ENCODE results near the gene KCNH3. TPM values are rescaled to one million over a fixed set of nuclear protein-coding genes. Genes with fewer than 3 reads are reported as not detected.
"Not testable (repeated sequence)": the region's sequence is repeated elsewhere in the genome, so short reads cannot be mapped to it uniquely, and the experiment has no call there.

The KCNH3 gene
- total RNA-seq, result 0.30 TPM
- long read RNA-seq, partial matches to known transcripts, result 1 of 4 reads
- long read RNA-seq, other reads (novel, unspliced or antisense), result 2 of 4 reads

- ATAC-seq, result peak; percentile 86
- intact Hi-C loops (cut with micrococcal nuclease), result no loop called here
These were observed at the start of gene KCNH3 for GRCh38 chr12:49538510-49539403. TSS of gene KCNH3 (plus strand) at chr12:49539030. CDS start at chr12:49539417, 387 bp downstream.

GRCh38 chr12:49489154-49489553 lies 49.7 kb upstream of the KCNH3 start:
- ATAC-seq, result no peak
- intact Hi-C loops (cut with micrococcal nuclease), result no loop called here

More at GRCh38 chr12:49538510-49539403, at the start of gene KCNH3:
- peak; percentile 87 for DNase-seq

GRCh38 chr12:49489720-49490119 lies 49.1 kb upstream of the KCNH3 start:
- DNase-seq, result no peak
- no peak for ATAC-seq
- intact Hi-C loops (cut with micrococcal nuclease), result no loop called here

More at GRCh38 chr12:49489154-49489553, 49.7 kb upstream of the KCNH3 start:
- no peak for DNase-seq

GRCh38 chr12:49491823-49492222 lies 47.0 kb upstream of the KCNH3 start:
- ATAC-seq, result no peak
- DNase-seq, result no peak

GRCh38 chr12:49493900-49494299 lies 44.9 kb upstream of the KCNH3 start:
- no peak for DNase-seq
- ATAC-seq, result no peak
- intact Hi-C loops (cut with micrococcal nuclease), result no loop called here

More at GRCh38 chr12:49491823-49492222, 47.0 kb upstream of the KCNH3 start:
- intact Hi-C loops (cut with micrococcal nuclease), result no loop called here

- intact Hi-C loops (cut with micrococcal nuclease), result no loop called here
- DNase-seq (no peak), ATAC-seq (no peak)
These were observed 42.1 kb upstream of the KCNH3 start for GRCh38 chr12:49496417-49497360.

GRCh38 chr12:49501895-49502294 lies 36.9 kb upstream of the KCNH3 start:
- ATAC-seq (no peak), DNase-seq (no peak)
- intact Hi-C loops (cut with micrococcal nuclease), result no loop called here

GRCh38 chr12:49502590-49502989 lies 36.2 kb upstream of the KCNH3 start:
- no peak for DNase-seq
- no peak for ATAC-seq
- intact Hi-C loops (cut with micrococcal nuclease), result no loop called here

GRCh38 chr12:49503674-49504180 lies 35.1 kb upstream of the KCNH3 start:
- DNase-seq, result no peak
- no peak for ATAC-seq
- intact Hi-C loops (cut with micrococcal nuclease), result no loop called here

GRCh38 chr12:49505672-49506071 lies 33.2 kb upstream of the KCNH3 start:
- ATAC-seq, result no peak
- intact Hi-C loops (cut with micrococcal nuclease), result no loop called here
- no peak for DNase-seq

GRCh38 chr12:49507139-49507538 lies 31.7 kb upstream of the KCNH3 start:
- intact Hi-C loops (cut with micrococcal nuclease), result no loop called here
- ATAC-seq (no peak), DNase-seq (no peak)

- DNase-seq, ATAC-seq: not testable (repeated sequence)
- intact Hi-C loops (cut with micrococcal nuclease), result loop anchor here (1.0 kb wide), 1 partner anchor 153 kb away; no protein-coding TSS in a partner anchor
These were observed 29.1 kb upstream of the KCNH3 start for GRCh38 chr12:49509681-49510080.

- DNase-seq, result no peak
- no peak for ATAC-seq
- intact Hi-C loops (cut with micrococcal nuclease), result no loop called here
These were observed 27.4 kb upstream of the KCNH3 start for GRCh38 chr12:49511410-49511809.

- intact Hi-C loops (cut with micrococcal nuclease), result no loop called here
- DNase-seq (no peak), ATAC-seq (no peak)
These were observed 26.3 kb upstream of the KCNH3 start for GRCh38 chr12:49512546-49512945.

- ATAC-seq (no peak), DNase-seq (no peak)
- intact Hi-C loops (cut with micrococcal nuclease), result loop anchor here (2.0 kb wide), 1 partner anchor 156 kb away; no protein-coding TSS in a partner anchor
These were observed 23.6 kb upstream of the KCNH3 start for GRCh38 chr12:49515266-49515665.

- intact Hi-C loops (cut with micrococcal nuclease), result no loop called here
- DNase-seq, result no peak
- ATAC-seq, result no peak
These were observed 19.8 kb upstream of the KCNH3 start for GRCh38 chr12:49518914-49519573.

GRCh38 chr12:49519574-49519936 lies 19.3 kb upstream of the KCNH3 start:
- DNase-seq, result no peak
- intact Hi-C loops (cut with micrococcal nuclease), result no loop called here
- ATAC-seq, result no peak

GRCh38 chr12:49521389-49521788 lies 17.4 kb upstream of the KCNH3 start:
- DNase-seq (no peak), ATAC-seq (no peak)
- intact Hi-C loops (cut with micrococcal nuclease), result no loop called here

Data from left ventricle myocardium superior (tissue), 1 donor.